ENCODE measurements around the gene ABCA9. TPM values are rescaled to one million over a fixed set of nuclear protein-coding genes. Genes with fewer than 3 reads are reported as not detected.
A peak's percentile ranks its signal among the peaks of the same experiment; 100 is the strongest.

The ABCA9 gene
- total and polyA plus RNA-seq, 2 of the 13 experiments (the other 11 are each of a cell fraction or from before 2014, with no cell fraction given), result 0.04 TPM; not detected in 1

DNA sequence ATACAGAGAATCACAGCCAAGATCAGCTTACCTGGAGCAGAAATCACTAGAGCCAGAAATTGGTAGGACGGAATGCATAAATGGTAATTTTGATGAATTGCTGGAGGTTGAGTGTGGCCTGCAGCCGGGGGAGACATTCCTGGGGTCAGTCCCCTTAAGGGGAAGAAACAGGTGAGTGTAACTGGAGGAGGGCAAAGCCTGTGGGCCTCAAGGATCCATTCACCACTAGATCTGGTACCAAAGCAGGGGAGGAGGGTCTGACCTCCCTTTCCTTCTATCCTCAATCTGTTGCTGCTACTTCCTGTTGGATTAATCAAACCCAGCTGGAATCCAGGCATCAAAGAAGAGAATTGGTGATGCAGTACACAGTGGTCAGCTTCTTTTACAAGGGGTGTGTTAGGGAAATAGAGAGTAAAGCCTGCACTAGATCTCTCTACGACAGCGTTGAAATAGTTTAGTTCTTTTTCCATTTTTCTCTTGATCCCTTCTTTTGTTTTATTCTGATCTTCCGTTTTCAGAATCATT, 8.6 kb upstream of the ABCA9 start:
- CTCF ChIA-PET (ENCODE audit: low intra/inter-chr PET ratio, low total read pairs), result no interaction called here

More for the DNA sequence above, 8.6 kb upstream of the ABCA9 start:
- intact Hi-C loops (cut with micrococcal nuclease; ENCODE audit: unreplicated experiment), result no loop called here
- Histone ChIP-seq H3K9ac (ENCODE audit: insufficient read depth, low read depth, low read length) (no peak overlapping the region), H3K36me3 (replicated peaks in 1 of 2; ENCODE audit: control insufficient read depth in 1 of 2, insufficient read depth in 2 of 2, low read length in 2 of 2) (no peaks in the 10 kb centered on the region), H3K9me3 (ENCODE audit: low read length) (no peaks in the 10 kb centered on the region; the same call in 1 of the 2 replicates), H4K20me1 (ENCODE audit: insufficient read depth, low read length) (no peaks in the 10 kb centered on the region), H2AFZ (ENCODE audit: low read length) (no peak overlapping the region), H3K79me2 (ENCODE audit: insufficient read depth, low read length) (no peaks in the 10 kb centered on the region), H3K27me3 (ENCODE audit: control insufficient read depth in 1 of 2, insufficient read depth in 2 of 2, low read length in 2 of 2) (no peaks in the 10 kb centered on the region), H3K4me1 (ENCODE audit: insufficient read depth, low read length) (peaks cover 71% of the 10 kb centered on the region), H3K4me2 (ENCODE audit: low read depth, low read length) (no peak overlapping the region), H3K27ac (ENCODE audit: extremely low read length, insufficient read depth, low read length) (no peak overlapping the region), H3K4me3 (replicated peaks in 1 of 3; ENCODE audit: insufficient read depth in 1 of 3, low read depth in 2 of 3, low read length in 3 of 3) (no peak overlapping the region)
- BruUV-seq (replicated peaks), result no TSS peak
- POLR2A ChIA-PET, result no interaction called here
- TF ChIP-seq POGZ (CRISPR knock-in tag; IDR thresholded peaks at IDR 0.05) (0 out of 2 replicates have a peak, but pooled peaks have one; percentile 22), HNF1B (CRISPR knock-in tag; IDR thresholded peaks at IDR 0.05) (no peak), TEAD3 (CRISPR knock-in tag; optimal IDR thresholded peaks at IDR 0.05; ENCODE audit: borderline replicate concordance) (peak; percentile 18), ZNF562 (CRISPR knock-in tag; IDR thresholded peaks at IDR 0.05; ENCODE audit: borderline replicate concordance) (no peak), SPEN (CRISPR knock-in tag; IDR thresholded peaks at IDR 0.05; ENCODE audit: low read depth) (no peak), MBD4 (IDR thresholded peaks at IDR 0.05; ENCODE audit: borderline replicate concordance, low read length) (no peak), ZC3H4 (CRISPR knock-in tag; IDR thresholded peaks at IDR 0.05; ENCODE audit: borderline replicate concordance) (no peak), U2AF2 (IDR thresholded peaks at IDR 0.05; ENCODE audit: low read depth, low read length) (no peak)
- FAIRE-seq (no peak), ATAC-seq (no peak), DNase-seq (ENCODE audit: low spot score) (no peak)
- in situ Hi-C loops (cut with HindIII; ENCODE audit: extremely low pct_ligation_motif_present, low pct_unique_long_range_greater_than_20kb), result loop anchor here (25.0 kb wide), 1 partner anchor 282 kb away; no protein-coding TSS in a partner anchor
- WGBS (ENCODE audit: low lambda C conversion rate), result 98% methylated on average over 5 of the region's 5 CpGs
